ENCODE results near the gene FZD7. TPM values are rescaled to one million over a fixed set of nuclear protein-coding genes. Genes with fewer than 3 reads are reported as not detected.

The FZD7 gene
- total RNA-seq, 1 donor from 2014 or later = 79.4 TPM

DNA sequence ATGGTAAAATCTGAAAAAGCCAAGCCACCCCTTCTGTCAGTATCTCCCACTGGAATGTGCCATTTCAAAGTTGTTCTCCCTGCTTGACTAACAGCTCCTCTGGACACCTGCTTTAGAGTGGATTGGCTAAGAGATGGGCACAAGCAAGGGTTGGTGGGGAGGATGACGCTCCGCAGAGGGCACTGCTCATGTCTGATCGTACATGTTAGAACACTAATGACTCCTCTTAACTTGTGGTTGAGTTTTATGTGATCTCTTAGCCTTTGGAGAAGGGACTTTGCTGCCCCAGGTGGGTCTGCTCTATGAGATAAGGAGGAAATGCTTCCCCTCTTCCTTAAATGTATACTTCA is 31.2 kb downstream of the FZD7 start:
- TF ChIP-seq EZH2 (IDR thresholded peaks at IDR 0.05) = no peak
- TF ChIP-seq, protein P1, sequence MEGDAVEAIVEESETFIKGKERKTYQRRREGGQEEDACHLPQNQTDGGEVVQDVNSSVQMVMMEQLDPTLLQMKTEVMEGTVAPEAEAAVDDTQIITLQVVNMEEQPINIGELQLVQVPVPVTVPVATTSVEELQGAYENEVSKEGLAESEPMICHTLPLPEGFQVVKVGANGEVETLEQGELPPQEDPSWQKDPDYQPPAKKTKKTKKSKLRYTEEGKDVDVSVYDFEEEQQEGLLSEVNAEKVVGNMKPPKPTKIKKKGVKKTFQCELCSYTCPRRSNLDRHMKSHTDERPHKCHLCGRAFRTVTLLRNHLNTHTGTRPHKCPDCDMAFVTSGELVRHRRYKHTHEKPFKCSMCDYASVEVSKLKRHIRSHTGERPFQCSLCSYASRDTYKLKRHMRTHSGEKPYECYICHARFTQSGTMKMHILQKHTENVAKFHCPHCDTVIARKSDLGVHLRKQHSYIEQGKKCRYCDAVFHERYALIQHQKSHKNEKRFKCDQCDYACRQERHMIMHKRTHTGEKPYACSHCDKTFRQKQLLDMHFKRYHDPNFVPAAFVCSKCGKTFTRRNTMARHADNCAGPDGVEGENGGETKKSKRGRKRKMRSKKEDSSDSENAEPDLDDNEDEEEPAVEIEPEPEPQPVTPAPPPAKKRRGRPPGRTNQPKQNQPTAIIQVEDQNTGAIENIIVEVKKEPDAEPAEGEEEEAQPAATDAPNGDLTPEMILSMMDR (IDR thresholded peaks at IDR 0.05) = no peak
- TF ChIP-seq EZH2phosphoT487 (IDR thresholded peaks at IDR 0.05) = no peak
- DNase-seq (ENCODE audit: low spot score) = no peak
- H3K4me1 ChIP-seq = peaks cover 16% of the 10 kb centered on the region
- peak overlapping the region; percentile 100 for H3K27ac Mint-ChIP-seq
- no peaks in the 10 kb centered on the region for H3K27me3 ChIP-seq
- no peaks in the 10 kb centered on the region for H3K9me3 Mint-ChIP-seq
- H3K36me3 Mint-ChIP-seq = no peaks in the 10 kb centered on the region
- H3K4me3 Mint-ChIP-seq = peak overlapping the region; percentile 78
- H3K9ac ChIP-seq = no peak overlapping the region
- H3K4me3 ChIP-seq = no peak overlapping the region
- H2AFZ ChIP-seq (replicated peaks) = no peak overlapping the region
- no peaks in the 10 kb centered on the region for H3K36me3 ChIP-seq
- no peak overlapping the region for H3K27ac ChIP-seq
- peaks cover 63% of the 10 kb centered on the region for H3K4me1 Mint-ChIP-seq
- H4K20me1 ChIP-seq (ENCODE audit: low read depth) = no peaks in the 10 kb centered on the region
- peaks cover 23% of the 10 kb centered on the region for H3F3A ChIP-seq (ENCODE audit: low read depth)
- H3K9me3 ChIP-seq (ENCODE audit: low read depth) = no peaks in the 10 kb centered on the region
- H3K27me3 Mint-ChIP-seq (ENCODE audit: insufficient read depth, low read depth) = no peaks in the 10 kb centered on the region
- no peaks in the 10 kb centered on the region for H3K79me2 ChIP-seq (ENCODE audit: low read depth)
- peak overlapping the region; percentile 69 for H3K4me2 ChIP-seq

DNA sequence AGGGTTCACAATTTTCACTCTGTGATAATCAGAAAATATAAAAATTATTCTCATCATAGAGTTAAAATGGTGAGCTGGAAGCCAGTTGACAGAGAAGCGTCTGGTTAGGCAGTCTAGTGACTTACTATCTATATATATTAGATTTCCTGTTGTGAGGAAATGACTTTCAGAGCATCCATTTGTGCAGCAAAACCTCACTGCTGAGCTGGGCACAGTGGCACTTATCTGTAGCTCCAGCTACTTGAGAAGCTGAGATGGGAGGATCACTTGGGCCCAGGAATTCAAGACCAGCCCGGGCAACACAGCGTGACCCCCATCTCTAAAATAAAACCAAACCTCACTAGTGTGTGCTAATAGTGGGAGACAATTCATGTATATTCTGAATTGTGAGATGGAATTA is 32.2 kb downstream of the FZD7 start:
- H3K27me3 Mint-ChIP-seq (ENCODE audit: insufficient read depth, low read depth) = no peaks in the 10 kb centered on the region
- Histone ChIP-seq H3K9me3 (ENCODE audit: low read depth) (no peaks in the 10 kb centered on the region), H3K27me3 (no peaks in the 10 kb centered on the region), H3K79me2 (ENCODE audit: low read depth) (no peaks in the 10 kb centered on the region), H3K9ac (no peak overlapping the region), H3K36me3 (no peaks in the 10 kb centered on the region), H4K20me1 (ENCODE audit: low read depth) (no peaks in the 10 kb centered on the region), H3K4me3 (no peak overlapping the region), H3K27ac (no peak overlapping the region), H3F3A (ENCODE audit: low read depth) (peaks cover 23% of the 10 kb centered on the region), H3K4me1 (peaks cover 16% of the 10 kb centered on the region), H2AFZ (replicated peaks) (no peak overlapping the region), H3K4me2 (no peak overlapping the region)
- H3K36me3 Mint-ChIP-seq = peaks cover under 1% of the 10 kb centered on the region
- H3K27ac Mint-ChIP-seq = peak overlapping the region; percentile 100
- no peak overlapping the region for H3K4me3 Mint-ChIP-seq
- H3K9me3 Mint-ChIP-seq = no peaks in the 10 kb centered on the region
- no peak for DNase-seq (ENCODE audit: low spot score)
- TF ChIP-seq EZH2phosphoT487 (IDR thresholded peaks at IDR 0.05) = no peak
- TF ChIP-seq EZH2 (IDR thresholded peaks at IDR 0.05) = no peak
- TF ChIP-seq, protein P1 (IDR thresholded peaks at IDR 0.05) = no peak
- peaks cover 63% of the 10 kb centered on the region for H3K4me1 Mint-ChIP-seq

DNA sequence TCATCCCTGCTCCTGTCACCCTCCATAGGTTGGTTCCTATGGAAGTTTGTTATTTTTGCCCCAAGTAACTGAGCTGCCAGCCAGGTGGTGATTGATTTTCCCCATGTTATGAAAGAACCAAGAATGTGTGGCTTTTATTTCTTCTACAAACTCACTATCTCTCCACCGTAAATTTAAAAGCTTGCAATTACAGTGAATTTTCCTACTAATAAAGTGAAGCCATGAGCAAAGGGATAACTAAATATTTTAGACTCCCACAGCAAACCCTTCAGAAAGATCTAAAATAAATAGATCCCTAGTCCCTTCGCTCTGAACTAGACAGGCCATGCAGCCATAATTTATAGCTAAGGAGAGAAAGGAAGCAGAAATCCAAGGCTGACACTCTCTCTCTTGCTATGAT is 33.2 kb downstream of the FZD7 start:
- H3K9me3 Mint-ChIP-seq = no peaks in the 10 kb centered on the region
- no peak for TF ChIP-seq EZH2phosphoT487 (IDR thresholded peaks at IDR 0.05)
- TF ChIP-seq, protein P1 (IDR thresholded peaks at IDR 0.05) = no peak
- no peak for TF ChIP-seq EZH2 (IDR thresholded peaks at IDR 0.05)

More for the DNA sequence above, 33.2 kb downstream of the FZD7 start:
- peak overlapping the region; percentile 31 for H3K27ac Mint-ChIP-seq
- H3K27ac ChIP-seq = no peak overlapping the region
- no peaks in the 10 kb centered on the region for H3K9me3 ChIP-seq (ENCODE audit: low read depth)
- H3K4me3 Mint-ChIP-seq = no peak overlapping the region
- H2AFZ ChIP-seq (replicated peaks) = no peak overlapping the region
- H3K36me3 Mint-ChIP-seq = peaks cover 3% of the 10 kb centered on the region
- H3K27me3 Mint-ChIP-seq (ENCODE audit: insufficient read depth, low read depth) = no peaks in the 10 kb centered on the region
- no peaks in the 10 kb centered on the region for H3K79me2 ChIP-seq (ENCODE audit: low read depth)
- H3K4me1 ChIP-seq = peaks cover 16% of the 10 kb centered on the region
- H3K36me3 ChIP-seq = no peaks in the 10 kb centered on the region
- H3K4me3 ChIP-seq = no peak overlapping the region
- DNase-seq (ENCODE audit: low spot score) = no peak
- H3K9ac ChIP-seq = no peak overlapping the region
- peaks cover 23% of the 10 kb centered on the region for H3F3A ChIP-seq (ENCODE audit: low read depth)
- H3K4me2 ChIP-seq = no peak overlapping the region
- no peaks in the 10 kb centered on the region for H3K27me3 ChIP-seq
- peaks cover 65% of the 10 kb centered on the region for H3K4me1 Mint-ChIP-seq
- H4K20me1 ChIP-seq (ENCODE audit: low read depth) = no peaks in the 10 kb centered on the region

All from neural progenitor cell (in vitro differentiated cells).